ENCODE measurements around the gene LINGO3. TPM values are rescaled to one million over a fixed set of nuclear protein-coding genes. Genes with fewer than 3 reads are reported as not detected.

LINGO3 gene
- total RNA-seq, 2 experiments from 2014 or later = 0.16 to 0.27 TPM

GRCh38 chr19:2300533-2300932 is 7.4 kb downstream of the LINGO3 start:
- H3K27me3 Mint-ChIP-seq = peaks cover 20% of the 10 kb centered on the region
- no peak for TF ChIP-seq CTCF (IDR thresholded peaks at IDR 0.05)
- ChIA-PET CTCF (no interaction called here), POLR2A (interaction anchor here (1.0 kb wide), 1 partner anchor 23 kb away, joined by 4 read pairs; no protein-coding TSS in a partner anchor)
- peaks cover 7% of the 10 kb centered on the region for H3K4me1 Mint-ChIP-seq (ENCODE audit: low read depth)
- H3K4me3 Mint-ChIP-seq = no peak overlapping the region
- no peaks in the 10 kb centered on the region for H3K9me3 Mint-ChIP-seq
- no peak for DNase-seq
- no peaks in the 10 kb centered on the region for H3K36me3 Mint-ChIP-seq (ENCODE audit: low read depth)
- no peak overlapping the region for H3K27ac Mint-ChIP-seq
- intact Hi-C loops (cut with micrococcal nuclease) = no loop called here
- ATAC-seq = no peak

GRCh38 chr19:2296141-2296540 is 11.8 kb downstream of the LINGO3 start:
- no peak for ATAC-seq
- peaks cover 4% of the 10 kb centered on the region for H3K4me1 Mint-ChIP-seq (ENCODE audit: low read depth)
- no peaks in the 10 kb centered on the region for H3K27me3 Mint-ChIP-seq
- H3K27ac Mint-ChIP-seq = no peak overlapping the region
- no peak for DNase-seq
- intact Hi-C loops (cut with micrococcal nuclease) = no loop called here
- no peaks in the 10 kb centered on the region for H3K36me3 Mint-ChIP-seq (ENCODE audit: low read depth)
- H3K4me3 Mint-ChIP-seq = no peak overlapping the region
- CTCF ChIA-PET = interaction anchor here (1.1 kb wide), 1 partner anchor 34 kb away, joined by 3 read pairs; no protein-coding TSS in a partner anchor
- POLR2A ChIA-PET = interaction anchor here (0.8 to 1.5 kb wide), 2 partner anchors 13 to 22 kb away, joined by 3 to 4 read pairs; no protein-coding TSS in a partner anchor
- no peak for TF ChIP-seq CTCF (IDR thresholded peaks at IDR 0.05)
- H3K9me3 Mint-ChIP-seq = no peaks in the 10 kb centered on the region

DNA sequence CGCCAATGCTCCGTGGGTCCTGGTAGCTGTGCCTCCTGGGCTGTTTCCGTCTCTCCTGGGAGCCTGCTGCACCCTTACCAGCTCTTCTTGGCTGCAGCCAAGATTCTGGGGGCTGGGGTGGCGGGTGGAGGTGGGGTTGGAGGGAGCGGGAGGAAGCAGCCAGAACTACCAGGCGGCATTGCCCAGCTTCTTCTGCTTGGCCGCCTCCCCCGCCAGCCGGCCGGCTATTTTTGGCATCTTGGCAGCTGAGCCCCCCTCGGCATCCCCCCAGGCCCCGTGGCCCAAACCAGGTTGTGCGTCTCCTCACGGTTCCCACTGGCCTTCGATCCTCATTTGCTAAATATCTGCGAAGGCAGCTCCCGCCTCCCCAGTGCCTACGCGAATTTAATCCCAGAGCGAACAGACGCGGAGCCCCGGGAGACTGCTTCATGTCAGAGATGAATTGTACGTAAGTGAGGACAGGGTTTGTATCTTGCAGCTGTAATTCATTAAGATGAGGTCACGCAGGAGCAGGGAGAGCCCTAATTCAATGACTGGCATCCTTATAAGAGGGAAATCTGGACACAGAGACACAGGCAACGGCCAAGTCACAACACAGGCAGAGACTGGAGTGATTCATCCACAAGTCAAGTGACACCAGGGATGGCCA is 13.1 kb downstream of the LINGO3 start:
- intact Hi-C loops (cut with micrococcal nuclease) = no loop called here
- Mint-ChIP-seq H3K9me3 (no peaks in the 10 kb centered on the region), H3K4me1 (ENCODE audit: low read depth) (peaks cover 4% of the 10 kb centered on the region), H3K4me3 (no peak overlapping the region), H3K27me3 (peaks cover 4% of the 10 kb centered on the region), H3K27ac (no peak overlapping the region), H3K36me3 (ENCODE audit: low read depth) (no peaks in the 10 kb centered on the region)
- ChIA-PET CTCF (interaction anchor here (0.7 kb wide), 1 partner anchor 30 kb away, joined by 3 read pairs; no protein-coding TSS in a partner anchor), POLR2A (interaction anchor here (0.6 to 1.8 kb wide), 7 partner anchors 10 to 128 kb away, joined by 3 to 6 read pairs (median 3); no protein-coding TSS in a partner anchor)
- TF ChIP-seq CTCF (IDR thresholded peaks at IDR 0.05) = no peak
- DNase-seq (no peak), ATAC-seq (no peak)

DNA sequence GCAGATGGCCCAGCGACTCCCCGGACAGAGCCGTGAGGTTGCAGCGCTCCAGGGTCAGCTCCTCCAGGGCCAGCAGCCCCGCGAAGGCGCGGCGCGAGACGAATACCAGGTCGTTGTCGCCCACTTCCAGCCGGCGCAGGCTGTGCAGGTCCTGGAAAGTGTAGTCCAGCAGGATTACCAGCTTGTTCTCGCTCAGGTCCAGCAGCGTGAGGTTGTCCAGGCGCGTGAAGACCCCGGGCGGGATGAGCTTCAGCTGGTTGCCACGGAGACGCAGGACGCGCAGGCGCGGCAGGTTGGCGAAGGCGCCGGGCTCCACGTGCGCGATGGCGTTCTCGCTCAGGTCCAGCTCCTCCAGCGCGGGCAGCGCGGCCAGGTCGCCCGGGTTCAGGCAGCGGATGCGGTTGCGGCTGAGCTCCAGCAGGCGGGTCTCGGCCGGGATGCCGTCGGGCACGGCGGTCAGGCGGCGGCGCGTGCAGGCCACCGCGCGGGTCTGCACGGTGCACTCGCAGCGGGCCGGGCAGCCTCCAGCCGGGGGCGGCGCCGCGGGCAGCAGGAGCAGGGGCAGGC is 16.7 kb downstream of the LINGO3 start:
- Mint-ChIP-seq H3K36me3 (ENCODE audit: low read depth) (no peaks in the 10 kb centered on the region), H3K27ac (no peak overlapping the region), H3K27me3 (peaks cover 13% of the 10 kb centered on the region), H3K4me3 (peak overlapping the region; percentile 69), H3K4me1 (ENCODE audit: low read depth) (peaks cover 14% of the 10 kb centered on the region), H3K9me3 (no peaks in the 10 kb centered on the region)
- CTCF ChIA-PET = interaction anchor here (0.8 kb wide), 1 partner anchor 18 kb away, joined by 3 read pairs; no protein-coding TSS in a partner anchor
- DNase-seq = no peak
- no peak for ATAC-seq
- no peak for TF ChIP-seq CTCF (IDR thresholded peaks at IDR 0.05)
- intact Hi-C loops (cut with micrococcal nuclease) = no loop called here
- POLR2A ChIA-PET = interaction anchor here (1.3 kb wide), 1 partner anchor 21 kb away, joined by 4 read pairs; no protein-coding TSS in a partner anchor
